IPS-NIHi7 (cell line): ENCODE results near the gene KRT86.
"Not testable (repeated sequence)": the region's sequence is repeated elsewhere in the genome, so short reads cannot be mapped to it uniquely, and the experiment has no call there.

ENCODE experiments used
- DNase-seq: peaks from one replicate; pipeline ENCODE4 v3.0.0; 2012; ENCODE audit warnings: mixed read lengths; ENCODE audit errors: extremely low spot score

The KRT86 gene

DNA sequence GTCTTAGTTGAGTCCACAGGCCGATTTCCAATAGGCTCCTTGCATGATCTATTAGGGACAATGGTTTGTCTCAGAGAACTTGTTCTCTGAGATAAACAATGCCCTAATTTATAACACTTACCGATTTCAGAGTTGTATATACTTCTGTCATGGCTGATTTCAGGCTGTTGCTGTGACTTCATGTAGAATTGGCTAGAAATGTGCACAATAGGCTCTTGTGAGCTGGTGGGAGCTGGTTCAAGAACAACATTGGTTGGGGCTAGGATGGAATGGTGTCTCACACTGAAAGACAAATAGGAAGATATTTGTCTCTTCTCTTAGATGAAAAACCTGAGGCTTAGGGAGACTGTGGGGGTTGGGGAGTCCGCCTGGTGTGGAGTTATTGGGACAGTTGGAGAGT lies 6.7 kb upstream of the KRT86 start:
- DNase-seq: no peak

GRCh38 chr12:52268212-52268611 lies 6.2 kb upstream of the KRT86 start:
- no peak for DNase-seq

- no peak for DNase-seq
Measured at GRCh38 chr12:52270541-52271070, 3.8 kb upstream of the KRT86 start.

DNA sequence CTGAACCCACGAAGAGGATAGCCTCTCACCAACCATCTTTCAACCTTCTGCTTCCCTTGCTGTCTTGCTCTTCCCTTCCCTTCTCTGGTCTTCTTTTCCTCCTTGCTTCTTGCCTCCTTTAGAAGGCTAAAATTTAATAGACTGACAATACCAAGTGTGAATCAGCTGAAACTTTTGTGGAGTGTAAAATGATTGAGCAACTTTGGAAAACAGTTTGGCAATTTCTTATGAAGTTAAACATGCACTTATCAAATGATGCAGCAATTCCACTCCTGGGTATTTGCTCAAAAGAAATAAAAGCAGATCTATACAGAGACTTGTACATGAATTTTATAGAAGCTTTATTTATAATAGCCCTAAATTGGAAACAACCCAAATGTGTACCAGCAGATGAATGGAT lies 3.3 kb upstream of the KRT86 start:
- DNase-seq: no peak

GRCh38 chr12:52275686-52276085 lies 1.2 kb downstream of the KRT86 start:
- DNase-seq: no peak

DNA sequence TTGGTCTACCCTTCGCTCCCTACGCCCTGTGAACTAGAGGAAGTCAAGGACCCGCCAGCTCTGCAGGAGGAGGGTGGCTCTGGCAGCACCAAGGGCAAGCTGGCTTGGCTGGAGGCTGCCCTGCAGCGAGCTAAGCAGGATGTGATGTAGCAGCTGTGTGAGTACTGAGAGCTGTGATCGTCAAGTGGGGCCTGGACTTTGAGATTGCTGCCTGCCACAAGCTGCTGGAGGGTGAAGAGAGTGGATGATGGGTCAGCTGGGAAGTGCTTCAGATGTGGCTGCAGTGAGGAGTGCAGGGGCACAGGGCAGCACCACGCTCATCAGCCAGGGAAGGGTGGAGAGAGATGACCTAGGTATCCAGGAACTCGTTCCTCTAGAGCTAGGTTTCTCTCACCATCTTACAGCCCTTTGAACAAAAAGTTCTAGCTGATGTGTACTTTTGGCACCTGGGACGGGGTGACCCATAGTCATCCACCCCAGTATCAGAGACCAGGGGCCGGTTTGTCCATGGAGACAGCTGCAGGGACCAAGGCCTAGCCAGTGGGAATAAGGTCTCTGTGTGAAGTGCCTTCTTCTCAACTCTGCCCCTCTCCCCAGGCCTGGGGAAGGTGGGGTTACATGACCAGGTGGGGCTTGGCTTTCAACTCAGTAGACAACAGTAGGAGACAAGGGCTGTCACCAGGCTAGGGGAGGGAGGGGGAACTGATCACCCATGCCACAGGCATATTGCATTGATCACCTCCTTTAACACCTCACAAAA lies 3.2 kb downstream of the KRT86 start:
- no peak for DNase-seq

- DNase-seq: peak; percentile 93
Measured at GRCh38 chr12:52278575-52279421, 4.4 kb downstream of the KRT86 start.

DNA sequence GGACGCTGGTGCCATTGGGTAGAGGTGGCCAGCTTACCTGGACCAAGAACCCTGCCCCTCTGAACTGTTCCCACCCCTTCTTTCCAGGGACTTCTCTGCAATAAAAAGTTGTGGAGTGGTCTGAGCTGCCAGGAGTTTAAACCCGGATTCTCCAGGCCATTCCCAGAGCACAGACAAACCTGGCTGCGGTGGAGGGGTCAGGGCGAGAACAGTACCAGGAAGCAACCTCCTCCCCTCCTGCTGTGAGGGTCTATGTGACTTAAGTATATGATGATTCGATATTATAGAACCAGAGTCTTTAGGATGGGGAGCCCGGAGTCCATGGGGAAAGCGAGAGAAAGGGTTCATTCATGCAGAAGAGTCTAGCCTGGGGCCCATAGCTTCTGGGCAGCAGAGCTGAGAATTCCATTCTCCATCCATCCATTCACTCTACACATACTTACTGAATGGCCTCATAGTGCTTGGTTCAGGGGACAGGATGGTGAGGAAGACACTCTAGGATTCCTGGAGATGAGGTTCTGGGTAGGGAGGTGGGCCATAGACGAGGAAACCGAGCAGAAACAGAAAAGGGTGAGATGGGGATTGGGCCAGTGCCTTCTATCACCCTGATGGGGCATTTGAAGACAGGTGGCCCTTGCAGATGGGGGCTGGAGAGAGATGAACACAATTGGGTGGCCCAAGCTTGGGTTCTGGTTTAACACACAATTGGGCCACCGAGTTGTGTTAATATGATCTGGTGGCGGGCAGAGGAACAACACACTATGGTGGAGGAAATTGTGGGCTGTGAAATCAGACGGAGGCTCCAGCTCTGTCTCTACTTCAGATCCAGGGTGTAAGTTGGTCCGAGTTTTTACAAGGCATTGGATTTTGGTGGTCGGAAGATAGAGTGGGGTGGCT lies 5.2 kb downstream of the KRT86 start:
- DNase-seq: no peak

- no peak for DNase-seq
Measured at GRCh38 chr12:52280319-52280795, 5.9 kb downstream of the KRT86 start.

GRCh38 chr12:52280796-52281560 lies 6.5 kb downstream of the KRT86 start:
- no peak for DNase-seq

DNA sequence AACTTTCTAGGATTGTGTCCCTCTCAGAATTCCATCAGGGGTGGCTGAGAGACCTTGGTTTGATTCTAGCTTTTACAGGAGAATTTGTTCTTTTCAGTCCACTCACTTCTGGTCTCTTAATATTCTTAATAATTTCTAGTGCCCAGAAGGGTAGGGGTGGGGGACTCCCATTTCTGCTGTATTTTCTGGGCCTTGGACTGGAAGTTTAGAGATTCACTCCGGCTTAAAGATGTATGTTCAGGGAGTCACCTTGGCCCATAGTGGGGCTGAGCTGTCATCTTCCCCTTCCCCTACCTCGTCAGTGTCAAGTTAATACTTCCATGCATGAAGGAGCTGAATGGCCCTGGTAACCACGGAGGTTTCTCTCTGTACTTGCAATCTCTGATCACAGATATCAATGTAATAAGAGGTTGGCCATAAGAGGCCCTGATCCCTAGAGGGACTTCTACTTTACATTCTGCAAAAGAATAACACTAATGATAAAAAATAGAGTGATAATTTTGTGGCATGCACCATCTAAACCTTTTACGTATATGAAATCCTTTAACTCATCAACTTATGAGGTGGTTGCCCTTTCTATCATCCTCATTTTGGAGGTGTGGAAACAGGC lies 10.2 kb downstream of the KRT86 start:
- DNase-seq: no peak

- DNase-seq: no peak
Measured at GRCh38 chr12:52285172-52285745, 10.8 kb downstream of the KRT86 start.

GRCh38 chr12:52285851-52286530 lies 11.5 kb downstream of the KRT86 start:
- no peak for DNase-seq

DNA sequence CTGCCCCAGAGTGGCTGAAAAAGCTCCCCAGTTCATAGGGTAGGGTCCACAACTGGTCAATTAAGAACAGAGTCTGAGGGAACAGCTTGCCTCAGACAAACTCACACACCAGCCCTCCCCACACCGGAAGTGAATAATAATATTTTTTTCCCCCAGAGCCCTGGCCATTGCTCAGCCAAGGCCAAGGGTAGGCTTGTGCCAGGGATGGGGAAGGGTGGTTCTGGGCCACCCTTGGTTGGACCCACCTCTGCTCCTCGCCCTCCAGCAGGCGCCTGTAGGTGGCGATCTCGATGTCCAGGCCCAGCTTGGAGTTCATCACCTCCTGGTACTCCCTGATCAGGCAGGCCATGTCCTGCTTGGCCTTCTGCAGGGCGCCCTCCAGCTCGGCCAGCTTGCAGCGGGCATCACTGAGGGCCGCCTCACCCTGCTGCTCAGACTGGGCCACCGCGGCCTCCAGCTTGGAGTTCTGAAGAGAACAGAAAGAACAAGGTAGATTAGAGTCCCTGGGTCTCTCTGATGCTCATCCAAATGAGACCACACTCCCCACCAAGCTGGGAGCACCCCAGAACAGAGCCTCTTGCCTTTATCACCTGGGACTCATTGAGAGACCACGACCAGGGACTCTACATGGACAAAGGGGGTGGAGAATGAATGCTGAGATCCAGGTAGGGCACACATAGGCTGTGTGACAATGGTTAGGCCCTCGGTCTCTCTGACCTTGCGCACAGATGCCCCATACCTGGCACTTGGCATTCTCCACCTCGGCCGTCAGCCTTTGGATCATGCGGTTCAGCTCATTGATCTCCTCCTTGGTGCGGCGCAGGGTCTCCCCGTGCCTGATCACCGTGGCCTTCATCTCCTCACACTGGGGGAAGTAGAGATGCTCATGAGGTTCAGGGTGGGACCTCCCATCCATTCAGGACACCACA lies 12.7 kb downstream of the KRT86 start:
- DNase-seq: not testable (repeated sequence)

GRCh38 chr12:52287816-52288805 lies 13.7 kb downstream of the KRT86 start:
- DNase-seq: not testable (repeated sequence)

GRCh38 chr12:52290483-52291134 lies 16.2 kb downstream of the KRT86 start:
- DNase-seq: not testable (repeated sequence)
